ENCODE data around the gene C1QTNF12.

GRCh38 chr1:1229770-1230169 lies 16.8 kb downstream of the C1QTNF12 start:
- TF ChIP-seq CREB1 (IDR thresholded peaks at IDR 0.05; ENCODE audit: low read depth) (no peak), RAD21 (IDR thresholded peaks at IDR 0.05; ENCODE audit: low read depth) (no peak), EP300 (IDR thresholded peaks at IDR 0.05; ENCODE audit: borderline replicate concordance) (no peak), REST (IDR thresholded peaks at IDR 0.05; ENCODE audit: low read depth) (no peak), TEAD4 (IDR thresholded peaks at IDR 0.05) (no peak), ZBTB7A (IDR thresholded peaks at IDR 0.05; ENCODE audit: low read depth) (no peak), CEBPB (IDR thresholded peaks at IDR 0.05) (no peak), FOXM1 (IDR thresholded peaks at IDR 0.05; ENCODE audit: borderline replicate concordance, low read depth) (no peak)
